AG09319 (cell line): ENCODE data around the gene NLRC3.

Experiments used
- DNase-seq: peaks from one replicate; pipeline ENCODE4 v3.0.0-alpha.2; 2010; ENCODE audit warnings: low read depth; ENCODE audit errors: extremely low read depth
- TF ChIP-seq, protein P1 (sequence below): IDR thresholded peaks from 2 replicates; pipeline ENCODE4 v1.5.1; 2011; ENCODE audit warnings: low read depth, mild to moderate bottlenecking, inconsistent platforms, low read length, moderate library complexity

NLRC3 gene

DNA sequence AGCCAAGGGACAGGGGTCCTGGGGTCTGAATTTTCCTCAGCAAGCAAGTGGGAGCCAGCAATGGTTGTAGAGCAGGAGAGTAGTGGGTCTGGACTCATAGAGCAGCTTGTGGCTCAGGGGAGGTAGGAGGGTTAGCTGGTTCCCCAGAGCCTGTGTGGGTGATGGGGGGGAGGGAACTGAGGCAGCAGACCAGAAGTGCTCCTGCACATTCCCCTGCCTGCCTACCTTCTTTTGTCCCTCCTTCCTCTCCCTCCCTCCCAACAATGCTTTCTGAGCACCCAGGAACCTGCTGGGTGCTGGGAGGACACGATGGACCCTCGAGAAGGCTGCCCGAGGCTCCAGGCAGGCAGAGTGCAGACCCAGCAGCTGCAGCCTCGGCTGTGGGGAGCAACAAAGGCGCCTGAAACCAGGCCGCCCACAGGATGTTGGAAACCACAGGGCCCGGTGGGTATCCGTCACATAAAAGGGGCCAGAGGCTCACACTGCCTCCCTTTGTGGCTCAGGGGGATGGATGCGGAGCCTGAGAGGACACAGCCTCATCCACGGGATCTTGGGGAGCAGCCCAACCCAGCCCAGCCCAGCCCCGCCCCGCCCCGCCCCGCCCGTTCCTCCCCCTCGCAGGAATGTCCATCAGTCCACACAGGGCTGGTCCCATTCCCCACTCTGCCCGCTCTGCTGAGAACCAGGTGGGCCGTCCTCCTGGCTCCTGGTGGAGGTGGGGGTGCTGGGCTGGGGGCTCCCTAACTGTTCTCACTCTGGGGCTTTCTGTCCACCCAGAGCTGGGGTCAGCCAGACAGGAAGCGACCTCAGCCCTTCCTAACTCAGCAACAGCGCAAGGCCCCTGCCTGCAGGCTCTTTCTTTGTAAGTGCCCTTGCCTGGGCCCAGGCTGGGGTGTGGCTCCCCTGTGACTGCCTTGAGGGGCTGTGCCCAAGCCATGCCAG lies 1.7 kb upstream of the NLRC3 start:
- no peak for DNase-seq
- TF ChIP-seq, protein P1, sequence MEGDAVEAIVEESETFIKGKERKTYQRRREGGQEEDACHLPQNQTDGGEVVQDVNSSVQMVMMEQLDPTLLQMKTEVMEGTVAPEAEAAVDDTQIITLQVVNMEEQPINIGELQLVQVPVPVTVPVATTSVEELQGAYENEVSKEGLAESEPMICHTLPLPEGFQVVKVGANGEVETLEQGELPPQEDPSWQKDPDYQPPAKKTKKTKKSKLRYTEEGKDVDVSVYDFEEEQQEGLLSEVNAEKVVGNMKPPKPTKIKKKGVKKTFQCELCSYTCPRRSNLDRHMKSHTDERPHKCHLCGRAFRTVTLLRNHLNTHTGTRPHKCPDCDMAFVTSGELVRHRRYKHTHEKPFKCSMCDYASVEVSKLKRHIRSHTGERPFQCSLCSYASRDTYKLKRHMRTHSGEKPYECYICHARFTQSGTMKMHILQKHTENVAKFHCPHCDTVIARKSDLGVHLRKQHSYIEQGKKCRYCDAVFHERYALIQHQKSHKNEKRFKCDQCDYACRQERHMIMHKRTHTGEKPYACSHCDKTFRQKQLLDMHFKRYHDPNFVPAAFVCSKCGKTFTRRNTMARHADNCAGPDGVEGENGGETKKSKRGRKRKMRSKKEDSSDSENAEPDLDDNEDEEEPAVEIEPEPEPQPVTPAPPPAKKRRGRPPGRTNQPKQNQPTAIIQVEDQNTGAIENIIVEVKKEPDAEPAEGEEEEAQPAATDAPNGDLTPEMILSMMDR: no peak

DNA sequence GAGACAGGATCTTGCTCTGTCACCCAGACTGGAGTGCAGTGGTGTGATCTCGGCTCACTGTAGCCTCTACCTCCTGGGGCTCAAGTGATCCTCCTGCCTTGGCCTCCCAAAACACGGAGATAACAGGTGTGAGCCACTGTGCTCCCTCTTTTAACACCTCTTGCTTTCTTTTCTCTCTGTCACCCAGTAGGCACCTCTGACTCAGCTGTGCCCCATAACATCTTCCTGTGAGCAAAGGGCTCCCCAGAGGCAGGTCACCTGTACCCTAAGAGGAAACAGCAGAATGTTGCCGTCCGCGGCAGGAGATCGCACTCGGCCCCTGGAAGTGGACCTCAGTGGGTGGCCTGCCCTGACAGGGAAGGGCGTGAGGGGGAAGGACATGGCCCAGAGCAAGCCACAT lies 918 bp upstream of the NLRC3 start:
- TF ChIP-seq, protein P1: no peak
- DNase-seq: no peak

DNA sequence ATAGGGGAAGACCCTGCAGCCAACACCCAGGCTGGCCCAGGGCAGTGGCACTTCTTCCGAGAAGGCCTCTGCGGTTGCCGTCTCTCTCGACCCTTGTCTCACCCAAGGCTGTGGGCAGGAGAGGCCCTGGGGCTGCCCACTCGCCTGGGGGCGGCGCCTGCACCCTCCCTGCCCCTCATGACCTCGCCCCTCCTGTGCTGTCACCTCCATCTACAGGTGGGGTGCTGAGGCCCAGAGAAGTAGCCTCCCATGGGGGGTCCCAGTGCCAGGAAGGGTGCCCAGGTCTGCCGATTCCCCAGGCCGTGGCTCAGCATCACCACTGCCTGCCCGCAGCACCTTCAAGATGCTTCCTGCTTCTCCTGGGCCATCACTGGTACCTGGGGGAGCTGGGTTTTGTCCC lies 992 bp downstream of the NLRC3 start:
- TF ChIP-seq, protein P1: no peak
- no peak for DNase-seq

DNA sequence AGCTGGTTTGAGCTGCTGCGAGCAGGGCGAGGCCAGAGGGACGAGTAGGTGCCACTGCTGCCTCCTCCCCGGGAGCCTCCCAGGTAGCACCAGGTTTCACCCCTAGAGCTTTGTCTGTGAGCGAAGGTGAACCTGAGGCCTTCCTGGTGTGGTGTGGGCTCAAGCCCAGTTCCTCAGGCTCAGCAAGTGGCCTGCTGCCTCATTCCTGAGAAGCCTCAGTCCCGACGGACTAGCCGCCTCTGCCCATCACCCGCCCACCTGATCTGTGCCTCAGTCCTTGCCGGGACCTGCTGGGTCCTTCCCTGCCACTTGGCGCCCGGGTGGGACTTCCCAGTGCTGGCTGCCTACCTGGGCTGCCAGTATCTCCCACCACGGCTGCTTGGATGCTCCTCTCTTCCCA lies 1.7 kb downstream of the NLRC3 start:
- no peak for DNase-seq
- TF ChIP-seq, protein P1: no peak

DNA sequence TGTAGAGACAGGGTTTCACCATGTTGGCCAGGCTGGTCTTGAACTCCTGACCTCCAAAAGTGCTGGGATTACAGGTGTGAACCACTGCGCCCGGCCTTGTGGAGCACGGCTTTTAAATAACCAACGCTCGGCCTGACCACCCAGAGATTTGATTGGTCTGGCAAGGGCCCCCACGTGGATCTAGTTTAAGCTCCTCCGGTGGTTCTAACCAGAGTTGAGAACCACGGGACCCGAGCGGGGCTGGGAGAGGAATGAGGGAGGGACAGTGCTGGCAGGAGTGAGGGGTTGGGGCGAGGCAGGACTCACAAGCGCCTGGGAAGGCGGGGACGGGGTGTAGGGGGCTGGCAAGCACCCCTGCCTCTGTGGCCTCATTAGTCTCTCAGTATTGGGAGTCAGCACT lies 3.0 kb downstream of the NLRC3 start:
- no peak for DNase-seq
- TF ChIP-seq, protein P1: no peak

DNA sequence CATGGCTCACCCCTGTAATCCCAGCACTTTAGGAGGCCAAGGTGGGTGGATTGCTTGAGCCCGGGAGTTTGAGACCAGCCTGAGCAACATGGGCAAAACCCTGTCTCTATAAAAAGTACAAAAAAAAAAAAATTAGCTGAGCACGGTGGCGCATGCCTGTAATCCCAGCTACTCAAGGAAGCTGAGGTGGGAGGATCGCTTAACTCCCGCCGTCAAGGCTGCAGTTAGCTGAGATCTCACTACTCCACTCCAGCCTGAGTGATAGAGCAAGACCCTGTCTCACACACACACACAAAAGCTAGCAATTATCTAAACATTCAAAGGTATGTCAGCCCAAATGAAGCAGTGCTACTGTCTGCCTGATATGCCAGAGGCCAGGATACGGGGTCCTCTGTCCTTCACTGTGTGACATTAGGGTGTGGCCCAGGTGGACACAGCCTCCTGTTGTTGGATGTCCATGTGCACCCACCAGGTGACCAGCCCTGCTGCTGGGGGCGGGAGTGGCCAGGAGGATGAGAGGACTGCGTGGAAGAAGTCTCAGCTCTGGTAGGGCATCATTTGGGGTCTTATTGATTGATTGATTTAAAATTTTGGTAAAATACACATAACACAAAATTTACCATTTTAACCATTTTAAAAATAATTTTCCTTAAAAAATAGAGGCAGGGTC lies 3.9 kb downstream of the NLRC3 start:
- DNase-seq: no peak
- TF ChIP-seq, protein P1: no peak
